ENCODE measurements around the gene COX4I2.

COX4I2 gene

DNA sequence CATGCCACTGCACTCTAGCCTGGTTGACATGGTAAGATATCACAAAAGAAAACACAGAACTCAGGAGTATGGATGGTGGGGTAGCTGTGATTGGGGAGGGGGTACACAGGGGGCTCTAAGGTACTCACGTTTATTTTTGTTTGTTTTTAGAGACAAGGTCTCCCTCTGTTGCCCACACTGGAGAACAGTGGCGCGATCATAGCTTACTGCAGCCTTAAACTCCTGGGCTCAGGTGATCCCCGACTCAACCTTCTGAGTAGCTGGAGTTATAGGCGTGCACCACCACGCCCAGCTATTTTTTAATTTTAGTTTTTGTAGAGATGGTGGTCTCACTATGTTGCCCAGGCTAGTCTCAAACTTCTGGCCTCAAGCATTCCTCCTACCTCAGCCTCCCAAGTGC lies 55.7 kb downstream of the COX4I2 start:
- no peak overlapping the region for H3K4me2 ChIP-seq (ENCODE audit: low read length)
- 0 out of 2 replicates have a peak, but pooled peaks cover 4% of the 10 kb centered on the region for H3K36me3 ChIP-seq (ENCODE audit: control insufficient read depth, low read length)
- no peaks in the 10 kb centered on the region for H3K9me3 ChIP-seq (ENCODE audit: control insufficient read depth, insufficient read depth, low read length)
- no peak overlapping the region for H3K27ac ChIP-seq (ENCODE audit: low read depth, low read length)
- no peaks in the 10 kb centered on the region for H3K27me3 ChIP-seq (ENCODE audit: control insufficient read depth, low read length)
- H4K20me1 ChIP-seq (ENCODE audit: control insufficient read depth, insufficient read depth, low read depth, low read length): no peaks in the 10 kb centered on the region
- peaks cover 25% of the 10 kb centered on the region for H3K4me1 ChIP-seq (ENCODE audit: control insufficient read depth, low read length)
- no peak overlapping the region for H3K4me3 ChIP-seq (ENCODE audit: low read length)
- H3K79me2 ChIP-seq (ENCODE audit: control insufficient read depth, low read length): peaks cover 7% of the 10 kb centered on the region; the same call in 1 of the 2 replicates
- peaks cover 10% of the 10 kb centered on the region for H3F3A ChIP-seq (ENCODE audit: control insufficient read depth, insufficient read depth)
- no peak for TF ChIP-seq EZH2phosphoT487 (IDR thresholded peaks at IDR 0.05; ENCODE audit: borderline replicate concordance, low read length)
- TF ChIP-seq, protein P1, sequence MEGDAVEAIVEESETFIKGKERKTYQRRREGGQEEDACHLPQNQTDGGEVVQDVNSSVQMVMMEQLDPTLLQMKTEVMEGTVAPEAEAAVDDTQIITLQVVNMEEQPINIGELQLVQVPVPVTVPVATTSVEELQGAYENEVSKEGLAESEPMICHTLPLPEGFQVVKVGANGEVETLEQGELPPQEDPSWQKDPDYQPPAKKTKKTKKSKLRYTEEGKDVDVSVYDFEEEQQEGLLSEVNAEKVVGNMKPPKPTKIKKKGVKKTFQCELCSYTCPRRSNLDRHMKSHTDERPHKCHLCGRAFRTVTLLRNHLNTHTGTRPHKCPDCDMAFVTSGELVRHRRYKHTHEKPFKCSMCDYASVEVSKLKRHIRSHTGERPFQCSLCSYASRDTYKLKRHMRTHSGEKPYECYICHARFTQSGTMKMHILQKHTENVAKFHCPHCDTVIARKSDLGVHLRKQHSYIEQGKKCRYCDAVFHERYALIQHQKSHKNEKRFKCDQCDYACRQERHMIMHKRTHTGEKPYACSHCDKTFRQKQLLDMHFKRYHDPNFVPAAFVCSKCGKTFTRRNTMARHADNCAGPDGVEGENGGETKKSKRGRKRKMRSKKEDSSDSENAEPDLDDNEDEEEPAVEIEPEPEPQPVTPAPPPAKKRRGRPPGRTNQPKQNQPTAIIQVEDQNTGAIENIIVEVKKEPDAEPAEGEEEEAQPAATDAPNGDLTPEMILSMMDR (IDR thresholded peaks at IDR 0.05; ENCODE audit: low read depth, low read length, poor library complexity, severe bottlenecking): no peak
- no peaks in the 10 kb centered on the region for H3K9me2 ChIP-seq (replicated peaks; ENCODE audit: control insufficient read depth, low read length)

DNA sequence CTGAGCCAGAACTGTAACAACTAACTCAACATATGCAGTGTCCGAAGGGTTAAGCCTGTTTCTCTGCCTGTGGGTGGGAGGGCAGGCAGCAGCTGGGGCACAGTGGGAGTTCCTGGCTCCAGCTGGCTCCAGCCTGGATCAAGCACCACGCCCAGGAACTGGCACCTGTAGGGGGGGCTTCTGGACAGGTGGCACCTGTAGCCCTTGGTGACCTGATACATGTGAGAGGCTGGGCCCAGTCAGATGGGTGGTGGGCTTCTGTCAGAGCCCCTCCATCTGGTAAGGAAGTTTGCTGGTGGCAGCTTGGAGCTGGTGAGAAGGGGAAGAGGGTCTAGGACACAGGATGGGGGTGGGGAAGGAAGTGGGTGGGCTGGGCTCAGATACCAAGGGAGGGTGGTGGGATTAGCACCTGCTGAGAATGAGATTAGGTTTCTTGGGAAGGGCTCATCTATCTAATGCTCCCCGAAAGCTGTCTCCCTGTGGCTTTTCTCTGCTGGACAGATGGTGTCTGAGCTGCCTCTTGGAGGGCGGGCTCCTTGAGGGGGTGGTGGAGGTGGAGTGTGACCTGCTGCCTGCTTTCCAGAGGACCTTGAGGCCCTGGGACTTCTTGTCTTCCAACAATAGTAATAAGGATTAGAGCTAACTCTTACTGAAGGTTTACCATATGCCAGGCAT lies 56.4 kb downstream of the COX4I2 start:
- Histone ChIP-seq H3K36me3 (ENCODE audit: control insufficient read depth, low read length) (0 out of 2 replicates have a peak, but pooled peaks cover 4% of the 10 kb centered on the region), H3K27ac (ENCODE audit: low read depth, low read length) (no peak overlapping the region), H3K4me2 (ENCODE audit: low read length) (no peak overlapping the region), H3K27me3 (ENCODE audit: control insufficient read depth, low read length) (no peaks in the 10 kb centered on the region), H3F3A (ENCODE audit: control insufficient read depth, insufficient read depth) (peaks cover 7% of the 10 kb centered on the region), H3K9me3 (ENCODE audit: control insufficient read depth, insufficient read depth, low read length) (no peaks in the 10 kb centered on the region), H3K4me1 (ENCODE audit: control insufficient read depth, low read length) (peaks cover 25% of the 10 kb centered on the region), H3K4me3 (ENCODE audit: low read length) (no peak overlapping the region), H3K79me2 (ENCODE audit: control insufficient read depth, low read length) (peaks cover 7% of the 10 kb centered on the region; the same call in 1 of the 2 replicates), H3K9me2 (replicated peaks; ENCODE audit: control insufficient read depth, low read length) (no peaks in the 10 kb centered on the region), H4K20me1 (ENCODE audit: control insufficient read depth, insufficient read depth, low read depth, low read length) (no peaks in the 10 kb centered on the region)
- TF ChIP-seq EZH2phosphoT487 (IDR thresholded peaks at IDR 0.05; ENCODE audit: borderline replicate concordance, low read length): no peak
- TF ChIP-seq, protein P1 (IDR thresholded peaks at IDR 0.05; ENCODE audit: low read depth, low read length, poor library complexity, severe bottlenecking): no peak
